ENCODE measurements around the gene SEC24A. TPM values are rescaled to one million over a fixed set of nuclear protein-coding genes. Genes with fewer than 3 reads are reported as not detected.

SEC24A gene
- total and polyA plus RNA-seq, 4 donors, result 10.1 to 46.6 (median 18.8) TPM

DNA sequence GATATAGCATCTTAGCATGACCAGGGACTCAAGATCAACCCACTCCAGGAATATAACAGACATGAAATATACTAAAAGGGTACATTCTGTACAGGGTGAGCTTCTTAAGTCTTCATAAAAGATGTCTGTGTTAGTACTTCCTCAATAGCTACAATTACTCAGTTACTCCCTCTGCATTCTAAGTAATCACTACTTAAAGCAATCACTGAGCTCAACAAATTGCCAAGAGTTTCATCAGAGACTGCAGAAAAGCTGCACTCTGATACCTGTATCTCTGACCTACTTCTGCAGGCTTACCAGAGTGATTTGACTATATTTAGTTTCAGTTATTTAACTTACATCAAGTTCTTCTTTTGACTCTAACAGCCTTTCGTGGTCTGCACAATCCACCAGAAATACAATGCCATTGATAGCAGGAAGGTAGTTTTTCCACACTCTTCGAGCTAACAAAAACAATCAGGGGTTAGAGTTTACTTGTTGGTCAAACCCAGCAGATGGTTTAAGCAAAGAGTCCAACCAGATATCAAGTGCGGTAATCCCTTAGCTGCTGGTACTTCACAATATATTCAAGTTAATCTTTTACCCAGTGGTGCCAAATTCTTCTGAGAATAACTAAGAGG lies 39.2 kb upstream of the SEC24A start:
- Histone ChIP-seq H3K27ac (ENCODE audit: low read depth in 1 of 2, low read length in 2 of 2) (peak overlapping the region; percentile 37 to 42), H3K9me3 (ENCODE audit: control insufficient read depth in 4 of 4, low read length in 3 of 4) (no peaks in the 10 kb centered on the region), H3K36me3 (ENCODE audit: control insufficient read depth in 4 of 4, insufficient read depth in 3 of 4, low read depth in 1 of 4, low read length in 3 of 4) (peaks cover 7 to 50% (median 43%) of the 10 kb centered on the region in 4 donors), H3K4me1 (ENCODE audit: control insufficient read depth in 4 of 4, insufficient read depth in 4 of 4, low read length in 3 of 4) (peaks cover 8 to 33% (median 25%) of the 10 kb centered on the region in 4 donors), H3K9ac (ENCODE audit: low read depth in 1 of 2, low read length in 2 of 2) (no peak overlapping the region), H3K4me3 (ENCODE audit: low read depth in 1 of 3, low read length in 3 of 3) (no peak overlapping the region), H3K27me3 (ENCODE audit: control insufficient read depth in 4 of 4, insufficient read depth in 4 of 4, low read length in 3 of 4) (no peaks in the 10 kb centered on the region)
- WGBS, result 26% methylated on average over 3 of the region's 3 CpGs
- peak; percentile 10 to 13 for TF ChIP-seq RAD21 (IDR thresholded peaks at IDR 0.05)
- TF ChIP-seq HNF4G (IDR thresholded peaks at IDR 0.05), result peak; percentile 39
- no peak for TF ChIP-seq GABPA (IDR thresholded peaks at IDR 0.05 in 1 of 2, conservative IDR thresholded peaks at IDR 0.05 in 1 of 2)
- no peak for TF ChIP-seq EGR1 (IDR thresholded peaks at IDR 0.05; ENCODE audit: low read depth in 2 of 2)
- TF ChIP-seq REST (IDR thresholded peaks at IDR 0.05), result peak; percentile 38
- peak; percentile 66 for TF ChIP-seq SP1 (IDR thresholded peaks at IDR 0.05)
- peak; percentile 13 to 17 for TF ChIP-seq JUND (IDR thresholded peaks at IDR 0.05)
- TF ChIP-seq HNF4A (conservative IDR thresholded peaks at IDR 0.05), result peak; percentile 63 to 77
- peak; percentile 69 to 70 for TF ChIP-seq RXRA (IDR thresholded peaks at IDR 0.05)
- DNase-seq (ENCODE audit: low spot score), result no peak

GRCh38 chr5:134610725-134611124 lies 37.9 kb upstream of the SEC24A start:
- no peaks in the 10 kb centered on the region for H3K9me3 ChIP-seq (ENCODE audit: control insufficient read depth in 4 of 4, low read length in 3 of 4)

GRCh38 chr5:134611515-134611914 lies 37.1 kb upstream of the SEC24A start:
- TF ChIP-seq YY1 (IDR thresholded peaks at IDR 0.05) (no peak), NR2F2 (IDR thresholded peaks at IDR 0.05) (no peak), HNF4A (conservative IDR thresholded peaks at IDR 0.05) (no peak), SP1 (IDR thresholded peaks at IDR 0.05) (no peak), RXRA (IDR thresholded peaks at IDR 0.05) (no peak), EGR1 (IDR thresholded peaks at IDR 0.05; ENCODE audit: low read depth in 2 of 2) (no peak), TAF1 (conservative IDR thresholded peaks at IDR 0.05) (no peak), JUND (IDR thresholded peaks at IDR 0.05) (no peak)
- TF ChIP-seq, protein P1, sequence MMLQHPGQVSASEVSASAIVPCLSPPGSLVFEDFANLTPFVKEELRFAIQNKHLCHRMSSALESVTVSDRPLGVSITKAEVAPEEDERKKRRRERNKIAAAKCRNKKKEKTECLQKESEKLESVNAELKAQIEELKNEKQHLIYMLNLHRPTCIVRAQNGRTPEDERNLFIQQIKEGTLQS (IDR thresholded peaks at IDR 0.05), result no peak
- TF ChIP-seq, protein P2, sequence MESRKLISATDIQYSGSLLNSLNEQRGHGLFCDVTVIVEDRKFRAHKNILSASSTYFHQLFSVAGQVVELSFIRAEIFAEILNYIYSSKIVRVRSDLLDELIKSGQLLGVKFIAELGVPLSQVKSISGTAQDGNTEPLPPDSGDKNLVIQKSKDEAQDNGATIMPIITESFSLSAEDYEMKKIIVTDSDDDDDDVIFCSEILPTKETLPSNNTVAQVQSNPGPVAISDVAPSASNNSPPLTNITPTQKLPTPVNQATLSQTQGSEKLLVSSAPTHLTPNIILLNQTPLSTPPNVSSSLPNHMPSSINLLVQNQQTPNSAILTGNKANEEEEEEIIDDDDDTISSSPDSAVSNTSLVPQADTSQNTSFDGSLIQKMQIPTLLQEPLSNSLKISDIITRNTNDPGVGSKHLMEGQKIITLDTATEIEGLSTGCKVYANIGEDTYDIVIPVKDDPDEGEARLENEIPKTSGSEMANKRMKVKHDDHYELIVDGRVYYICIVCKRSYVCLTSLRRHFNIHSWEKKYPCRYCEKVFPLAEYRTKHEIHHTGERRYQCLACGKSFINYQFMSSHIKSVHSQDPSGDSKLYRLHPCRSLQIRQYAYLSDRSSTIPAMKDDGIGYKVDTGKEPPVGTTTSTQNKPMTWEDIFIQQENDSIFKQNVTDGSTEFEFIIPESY (IDR thresholded peaks at IDR 0.05), result no peak
- Histone ChIP-seq H3K27me3 (ENCODE audit: control insufficient read depth in 4 of 4, insufficient read depth in 4 of 4, low read length in 3 of 4) (no peaks in the 10 kb centered on the region), H3K9me3 (ENCODE audit: control insufficient read depth in 4 of 4, low read length in 3 of 4) (no peaks in the 10 kb centered on the region), H3K4me1 (ENCODE audit: control insufficient read depth in 4 of 4, insufficient read depth in 4 of 4, low read length in 3 of 4) (peaks cover 4 to 27% (median 16%) of the 10 kb centered on the region in 4 donors), H3K4me3 (ENCODE audit: low read depth in 1 of 3, low read length in 3 of 3) (no peak overlapping the region), H3K36me3 (ENCODE audit: control insufficient read depth in 4 of 4, insufficient read depth in 3 of 4, low read depth in 1 of 4, low read length in 3 of 4) (peaks cover 10 to 45% (median 32%) of the 10 kb centered on the region in 4 donors), H3K9ac (ENCODE audit: low read depth in 1 of 2, low read length in 2 of 2) (no peak overlapping the region), H3K27ac (ENCODE audit: low read depth in 1 of 2, low read length in 2 of 2) (no peak overlapping the region)
- no peak for DNase-seq (ENCODE audit: low spot score)
- WGBS, result 98% methylated on average over 4 of the region's 4 CpGs

More at GRCh38 chr5:134610725-134611124, 37.9 kb upstream of the SEC24A start:
- Histone ChIP-seq H3K27me3 (ENCODE audit: control insufficient read depth in 4 of 4, insufficient read depth in 4 of 4, low read length in 3 of 4) (no peaks in the 10 kb centered on the region), H3K4me1 (ENCODE audit: control insufficient read depth in 4 of 4, insufficient read depth in 4 of 4, low read length in 3 of 4) (peaks cover 6 to 32% (median 23%) of the 10 kb centered on the region in 4 donors), H3K36me3 (ENCODE audit: control insufficient read depth in 4 of 4, insufficient read depth in 3 of 4, low read depth in 1 of 4, low read length in 3 of 4) (peaks cover 10 to 52% (median 36%) of the 10 kb centered on the region in 4 donors), H3K4me3 (ENCODE audit: low read depth in 1 of 3, low read length in 3 of 3) (no peak overlapping the region), H3K27ac (ENCODE audit: low read depth in 1 of 2, low read length in 2 of 2) (no peak overlapping the region), H3K9ac (ENCODE audit: low read depth in 1 of 2, low read length in 2 of 2) (no peak overlapping the region)
- DNase-seq (ENCODE audit: low spot score), result no peak
- no peak for TF ChIP-seq FOXA2 (IDR thresholded peaks at IDR 0.05)
- peak in 1 of 2 donors; percentile 8 for TF ChIP-seq HNF4A (conservative IDR thresholded peaks at IDR 0.05)
